SK-N-SH treated with all-trans-retinoic acid at 6 μM for 48 hours (cell line): ENCODE data around the gene CRCP.

Experiments
- ATAC-seq: fragments of 200-7000 bp; cut with Tn5 transposase; 3 replicates; pipeline ENCODE4 v1.9.1; 2020; ENCODE audit warnings: mild to moderate bottlenecking, moderate library complexity
- ARNTL ChIP-seq: fragments of 450-650 bp; formaldehyde crosslinking; IDR thresholded peaks from 2 replicates; pipeline ENCODE4 v1.5.0; 2020; ENCODE audit warnings: low read depth, mild to moderate bottlenecking, moderate library complexity, borderline replicate concordance
- CSDC2 ChIP-seq: fragments of 250-450 bp; sonication (Bioruptor Pico); IDR thresholded peaks from 2 replicates; pipeline ENCODE4 v1.5.0; 2020; ENCODE audit warnings: mild to moderate bottlenecking, moderate library complexity
- GLIS3 ChIP-seq: fragments of 250-450 bp; sonication (Bioruptor Pico); IDR thresholded peaks from 2 replicates; pipeline ENCODE4 v1.5.0; 2020; ENCODE audit warnings: mild to moderate bottlenecking, moderate library complexity
- ISL1 ChIP-seq: fragments of 250-450 bp; sonication (Bioruptor Pico); IDR thresholded peaks from 2 replicates; pipeline ENCODE4 v2.1.2; 2022; ENCODE audit warnings: mild to moderate bottlenecking, moderate library complexity
- OSR1 ChIP-seq: fragments of 250-450 bp; sonication (Bioruptor Pico); IDR thresholded peaks from 2 replicates; pipeline ENCODE4 v1.8.0; 2022; ENCODE audit warnings: moderate library complexity, mild to moderate bottlenecking, inconsistent platforms
- POU6F1 ChIP-seq: fragments of 250-450 bp; sonication (Bioruptor Pico); IDR thresholded peaks from 2 replicates; pipeline ENCODE4 v1.8.0; 2021; ENCODE audit warnings: low read depth, mild to moderate bottlenecking, moderate library complexity, borderline replicate concordance
- PPARA ChIP-seq: fragments of 250-450 bp; sonication (Bioruptor Pico); IDR thresholded peaks from 2 replicates; pipeline ENCODE4 v1.5.0; 2020; ENCODE audit warnings: mild to moderate bottlenecking, borderline replicate concordance
- RARB ChIP-seq: fragments of 250-450 bp; sonication (Bioruptor Pico); IDR thresholded peaks from 2 replicates; pipeline ENCODE4 v1.8.0; 2021; ENCODE audit warnings: mild to moderate bottlenecking, moderate library complexity
- SNAI2 ChIP-seq: fragments of 250-450 bp; sonication (Bioruptor Pico); IDR thresholded peaks from 2 replicates; pipeline ENCODE4 v1.5.0; 2020; ENCODE audit warnings: mild to moderate bottlenecking, moderate library complexity
- TCF4 ChIP-seq: fragments of 250-450 bp; sonication (Bioruptor Pico); IDR thresholded peaks from 2 replicates; pipeline ENCODE4 v1.8.0; 2021; ENCODE audit warnings: mild to moderate bottlenecking, moderate library complexity, borderline replicate concordance
- TOX ChIP-seq: fragments of 250-450 bp; sonication (Bioruptor Pico); IDR thresholded peaks from 2 replicates; pipeline ENCODE4 v1.8.0; 2021; ENCODE audit warnings: mild to moderate bottlenecking, moderate library complexity, borderline replicate concordance
- ZC3H10 ChIP-seq: fragments of 250-450 bp; sonication (Bioruptor Pico); IDR thresholded peaks from 2 replicates; pipeline ENCODE4 v1.5.1; 2021; ENCODE audit warnings: mild to moderate bottlenecking, moderate library complexity
- ZFP3 ChIP-seq: fragments of 250-450 bp; sonication (Bioruptor Pico); IDR thresholded peaks from 2 replicates; pipeline ENCODE4 v1.5.0; 2020; ENCODE audit warnings: mild to moderate bottlenecking, moderate library complexity
- ZFP30 ChIP-seq: fragments of 450-650 bp; formaldehyde crosslinking; IDR thresholded peaks from 2 replicates; pipeline ENCODE4 v1.5.0; 2022; ENCODE audit warnings: mild to moderate bottlenecking, moderate library complexity
- ZNF565 ChIP-seq: fragments of 450-650 bp; formaldehyde crosslinking; conservative IDR thresholded peaks from 2 replicates; pipeline ENCODE4 v1.5.0; 2020; ENCODE audit warnings: low read depth, mild to moderate bottlenecking, moderate library complexity
- ZNF70 ChIP-seq: fragments of 450-650 bp; formaldehyde crosslinking; IDR thresholded peaks from 2 replicates; pipeline ENCODE4 v1.5.0; 2020; ENCODE audit warnings: mild to moderate bottlenecking, moderate library complexity
- ZNF8 ChIP-seq: fragments of 450-650 bp; formaldehyde crosslinking; IDR thresholded peaks from 2 replicates; pipeline ENCODE4 v1.5.0; 2020; ENCODE audit warnings: mild to moderate bottlenecking, moderate library complexity
- TF ChIP-seq, protein P1 (sequence below): fragments of 250-450 bp; sonication (Bioruptor Pico); IDR thresholded peaks from 2 replicates; pipeline ENCODE4 v1.5.1; 2021; ENCODE audit warnings: mild to moderate bottlenecking, moderate library complexity
- TF ChIP-seq, protein P2 (sequence below): fragments of 250-450 bp; sonication (Bioruptor Pico); IDR thresholded peaks from 2 replicates; pipeline ENCODE4 v1.8.0; 2020; ENCODE audit warnings: mild to moderate bottlenecking, moderate library complexity, borderline replicate concordance
- TF ChIP-seq, protein P3 (sequence below): fragments of 250-450 bp; sonication (Bioruptor Pico); IDR thresholded peaks from 2 replicates; pipeline ENCODE4 v1.5.1; 2020; ENCODE audit warnings: low read depth, mild to moderate bottlenecking, moderate library complexity

Gene CRCP

DNA sequence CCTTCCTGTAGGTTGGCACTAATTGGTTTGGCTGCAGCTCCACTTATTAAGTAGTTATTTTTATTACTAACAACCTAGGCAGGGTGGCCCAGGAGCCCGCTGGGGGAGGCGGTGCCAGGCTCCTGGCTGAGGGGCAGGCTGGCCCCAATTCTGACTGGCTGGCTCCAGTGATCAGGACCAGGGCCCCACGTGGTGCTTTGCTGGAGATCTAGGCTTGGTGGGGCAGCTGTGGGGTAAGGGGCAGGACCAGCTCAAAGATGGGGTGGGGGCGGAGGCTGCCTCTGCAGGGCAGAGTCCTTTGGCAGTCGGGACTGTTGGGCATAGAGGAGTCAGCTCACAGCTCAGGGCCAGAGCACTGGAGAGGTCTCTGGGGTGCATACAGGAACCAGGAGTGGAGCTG is 36.6 kb upstream of the CRCP start:
- ATAC-seq, result no peak
- TF ChIP-seq CSDC2 (no peak), RARB (CRISPR knock-in tag) (no peak), GLIS3 (CRISPR knock-in tag) (no peak)
- TF ChIP-seq, protein P1, sequence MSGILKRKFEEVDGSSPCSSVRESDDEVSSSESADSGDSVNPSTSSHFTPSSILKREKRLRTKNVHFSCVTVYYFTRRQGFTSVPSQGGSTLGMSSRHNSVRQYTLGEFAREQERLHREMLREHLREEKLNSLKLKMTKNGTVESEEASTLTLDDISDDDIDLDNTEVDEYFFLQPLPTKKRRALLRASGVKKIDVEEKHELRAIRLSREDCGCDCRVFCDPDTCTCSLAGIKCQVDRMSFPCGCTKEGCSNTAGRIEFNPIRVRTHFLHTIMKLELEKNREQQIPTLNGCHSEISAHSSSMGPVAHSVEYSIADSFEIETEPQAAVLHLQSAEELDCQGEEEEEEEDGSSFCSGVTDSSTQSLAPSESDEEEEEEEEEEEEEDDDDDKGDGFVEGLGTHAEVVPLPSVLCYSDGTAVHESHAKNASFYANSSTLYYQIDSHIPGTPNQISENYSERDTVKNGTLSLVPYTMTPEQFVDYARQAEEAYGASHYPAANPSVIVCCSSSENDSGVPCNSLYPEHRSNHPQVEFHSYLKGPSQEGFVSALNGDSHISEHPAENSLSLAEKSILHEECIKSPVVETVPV (CRISPR knock-in tag), result no peak
- TF ChIP-seq, protein P2, sequence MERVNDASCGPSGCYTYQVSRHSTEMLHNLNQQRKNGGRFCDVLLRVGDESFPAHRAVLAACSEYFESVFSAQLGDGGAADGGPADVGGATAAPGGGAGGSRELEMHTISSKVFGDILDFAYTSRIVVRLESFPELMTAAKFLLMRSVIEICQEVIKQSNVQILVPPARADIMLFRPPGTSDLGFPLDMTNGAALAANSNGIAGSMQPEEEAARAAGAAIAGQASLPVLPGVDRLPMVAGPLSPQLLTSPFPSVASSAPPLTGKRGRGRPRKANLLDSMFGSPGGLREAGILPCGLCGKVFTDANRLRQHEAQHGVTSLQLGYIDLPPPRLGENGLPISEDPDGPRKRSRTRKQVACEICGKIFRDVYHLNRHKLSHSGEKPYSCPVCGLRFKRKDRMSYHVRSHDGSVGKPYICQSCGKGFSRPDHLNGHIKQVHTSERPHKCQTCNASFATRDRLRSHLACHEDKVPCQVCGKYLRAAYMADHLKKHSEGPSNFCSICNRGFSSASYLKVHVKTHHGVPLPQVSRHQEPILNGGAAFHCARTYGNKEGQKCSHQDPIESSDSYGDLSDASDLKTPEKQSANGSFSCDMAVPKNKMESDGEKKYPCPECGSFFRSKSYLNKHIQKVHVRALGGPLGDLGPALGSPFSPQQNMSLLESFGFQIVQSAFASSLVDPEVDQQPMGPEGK (CRISPR knock-in tag), result no peak
- TF ChIP-seq, protein P3, sequence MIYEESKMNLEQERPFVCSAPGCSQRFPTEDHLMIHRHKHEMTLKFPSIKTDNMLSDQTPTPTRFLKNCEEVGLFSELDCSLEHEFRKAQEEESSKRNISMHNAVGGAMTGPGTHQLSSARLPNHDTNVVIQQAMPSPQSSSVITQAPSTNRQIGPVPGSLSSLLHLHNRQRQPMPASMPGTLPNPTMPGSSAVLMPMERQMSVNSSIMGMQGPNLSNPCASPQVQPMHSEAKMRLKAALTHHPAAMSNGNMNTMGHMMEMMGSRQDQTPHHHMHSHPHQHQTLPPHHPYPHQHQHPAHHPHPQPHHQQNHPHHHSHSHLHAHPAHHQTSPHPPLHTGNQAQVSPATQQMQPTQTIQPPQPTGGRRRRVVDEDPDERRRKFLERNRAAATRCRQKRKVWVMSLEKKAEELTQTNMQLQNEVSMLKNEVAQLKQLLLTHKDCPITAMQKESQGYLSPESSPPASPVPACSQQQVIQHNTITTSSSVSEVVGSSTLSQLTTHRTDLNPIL, result no peak

DNA sequence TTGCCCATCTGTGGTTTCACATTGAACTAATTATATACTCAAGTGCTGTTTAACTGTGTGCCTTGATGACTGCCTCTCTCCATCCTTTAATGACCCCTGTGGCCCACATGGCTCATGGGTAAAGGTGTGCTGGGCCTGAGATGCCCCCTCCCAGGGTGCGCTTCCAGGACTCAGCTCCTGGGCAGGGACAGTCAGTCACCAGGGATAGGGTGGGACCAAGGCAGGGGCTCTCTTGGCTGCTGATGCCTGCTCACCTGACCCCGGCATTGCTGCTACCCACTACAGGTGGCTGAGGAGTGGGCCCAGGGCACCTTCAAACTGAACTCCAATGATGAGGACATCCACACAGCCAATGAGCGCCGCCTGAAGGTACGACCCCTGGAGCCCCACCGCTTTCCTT is 32.6 kb upstream of the CRCP start:
- ATAC-seq, result no peak
- TF ChIP-seq ZNF8 (CRISPR knock-in tag) (no peak), TCF4 (CRISPR knock-in tag) (no peak)

DNA sequence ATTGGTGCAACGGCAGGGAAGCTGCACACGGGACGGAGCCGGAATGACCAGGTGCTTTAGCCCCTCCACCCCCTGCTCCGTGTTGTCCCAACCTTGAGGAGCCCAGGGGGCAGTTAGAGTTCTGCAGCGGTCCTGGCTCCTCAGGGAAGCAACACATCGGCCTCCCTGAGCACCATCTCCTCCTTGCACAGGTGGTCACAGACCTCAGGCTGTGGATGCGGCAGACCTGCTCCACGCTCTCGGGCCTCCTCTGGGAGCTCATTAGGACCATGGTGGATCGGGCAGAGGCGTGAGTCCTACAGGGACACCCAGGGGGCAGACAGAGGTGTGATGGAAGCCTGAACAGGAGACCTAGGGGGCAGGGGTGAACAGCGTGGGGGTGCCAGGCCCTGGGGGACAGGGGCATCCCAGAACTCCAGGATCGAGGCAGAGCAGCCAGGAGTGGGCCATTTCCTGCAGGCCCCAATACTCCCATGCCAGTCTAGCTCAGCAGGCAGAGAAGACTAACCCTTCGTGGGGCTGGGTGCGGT is 31.7 kb upstream of the CRCP start:
- no peak for ATAC-seq

More for the DNA sequence above, 31.7 kb upstream of the CRCP start:
- TF ChIP-seq ISL1 (CRISPR knock-in tag) (no peak), TOX (no peak), POU6F1 (no peak), PPARA (CRISPR knock-in tag) (no peak), ZNF565 (no peak), OSR1 (no peak), ZFP3 (CRISPR knock-in tag) (no peak), GLIS3 (CRISPR knock-in tag) (no peak), ARNTL (CRISPR knock-in tag) (no peak), ZC3H10 (CRISPR knock-in tag) (no peak), ZNF70 (CRISPR knock-in tag) (no peak), CSDC2 (no peak), TCF4 (CRISPR knock-in tag) (no peak), SNAI2 (CRISPR knock-in tag) (no peak), ZNF8 (CRISPR knock-in tag) (no peak), ZFP30 (no peak)
- TF ChIP-seq, protein P3, result no peak
- TF ChIP-seq, protein P1 (CRISPR knock-in tag), result no peak
- TF ChIP-seq, protein P2 (CRISPR knock-in tag), result no peak
